Neural progenitor cell (in vitro differentiated cells): ENCODE measurements around the gene MDM4.

Experiments used
- EZH2 ChIP-seq: fragments of 200-600 bp; sonication (generic); IDR thresholded peaks from 2 replicates; pipeline ENCODE4 v1.6.1; 2017; ENCODE audit warnings: antibody characterized with exemption, mild to moderate bottlenecking, moderate library complexity
- TF ChIP-seq, protein P1 (sequence below): fragments of 200-600 bp; sonication (generic); IDR thresholded peaks from 2 replicates; pipeline ENCODE4 v1.5.1; 2017; ENCODE audit warnings: antibody characterized with exemption, mild to moderate bottlenecking

DNA sequence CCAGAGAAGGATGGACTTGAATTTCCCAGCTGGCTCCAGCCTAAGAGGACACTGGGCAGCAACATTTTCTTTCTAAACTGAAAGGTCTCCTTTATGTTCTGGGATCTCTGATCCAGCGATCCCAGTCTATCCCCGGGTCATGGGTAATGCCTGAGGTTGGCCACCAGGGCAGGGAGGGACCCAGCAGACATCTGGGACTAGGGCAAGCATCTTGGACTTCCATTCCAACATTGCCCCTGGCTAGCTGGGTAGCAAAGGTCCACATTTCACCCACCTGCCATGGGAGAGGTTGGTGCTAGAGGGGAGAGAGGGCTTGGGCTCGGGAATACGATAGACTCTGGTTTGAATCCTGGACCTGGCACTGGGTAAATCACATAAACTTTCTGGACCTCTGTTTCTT lies 84.8 kb downstream of the MDM4 start:
- TF ChIP-seq, protein P1, sequence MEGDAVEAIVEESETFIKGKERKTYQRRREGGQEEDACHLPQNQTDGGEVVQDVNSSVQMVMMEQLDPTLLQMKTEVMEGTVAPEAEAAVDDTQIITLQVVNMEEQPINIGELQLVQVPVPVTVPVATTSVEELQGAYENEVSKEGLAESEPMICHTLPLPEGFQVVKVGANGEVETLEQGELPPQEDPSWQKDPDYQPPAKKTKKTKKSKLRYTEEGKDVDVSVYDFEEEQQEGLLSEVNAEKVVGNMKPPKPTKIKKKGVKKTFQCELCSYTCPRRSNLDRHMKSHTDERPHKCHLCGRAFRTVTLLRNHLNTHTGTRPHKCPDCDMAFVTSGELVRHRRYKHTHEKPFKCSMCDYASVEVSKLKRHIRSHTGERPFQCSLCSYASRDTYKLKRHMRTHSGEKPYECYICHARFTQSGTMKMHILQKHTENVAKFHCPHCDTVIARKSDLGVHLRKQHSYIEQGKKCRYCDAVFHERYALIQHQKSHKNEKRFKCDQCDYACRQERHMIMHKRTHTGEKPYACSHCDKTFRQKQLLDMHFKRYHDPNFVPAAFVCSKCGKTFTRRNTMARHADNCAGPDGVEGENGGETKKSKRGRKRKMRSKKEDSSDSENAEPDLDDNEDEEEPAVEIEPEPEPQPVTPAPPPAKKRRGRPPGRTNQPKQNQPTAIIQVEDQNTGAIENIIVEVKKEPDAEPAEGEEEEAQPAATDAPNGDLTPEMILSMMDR, result peak; percentile 42
- no peak for TF ChIP-seq EZH2
